ENCODE results near the gene CGB8.

CGB8 gene

GRCh38 chr19:48999481-49000325 is 49.2 kb downstream of the CGB8 start:
- TF ChIP-seq CTCF (conservative IDR thresholded peaks at IDR 0.05; ENCODE audit: low read depth, low read length): peak; percentile 87
- no peak overlapping the region for H3K4me3 ChIP-seq (ENCODE audit: low read depth, low read length)
- peak; percentile 87 for DNase-seq (ENCODE audit: low read depth)

GRCh38 chr19:48997972-48998371 is 50.9 kb downstream of the CGB8 start:
- DNase-seq (ENCODE audit: low read depth): peak; percentile 75
- TF ChIP-seq CTCF (conservative IDR thresholded peaks at IDR 0.05; ENCODE audit: low read depth, low read length): peak; percentile 78
- H3K4me3 ChIP-seq (ENCODE audit: low read depth, low read length): no peak overlapping the region

Data from choroid plexus epithelial cell (primary cell).